ENCODE results near the gene ZNF775. TPM values are rescaled to one million over a fixed set of nuclear protein-coding genes. Genes with fewer than 3 reads are reported as not detected.

The ZNF775 gene
- total and polyA plus RNA-seq, 2 of the 13 experiments (the other 11 are each of a cell fraction or from before 2014, with no cell fraction given) = 3.1 to 3.2 TPM

DNA sequence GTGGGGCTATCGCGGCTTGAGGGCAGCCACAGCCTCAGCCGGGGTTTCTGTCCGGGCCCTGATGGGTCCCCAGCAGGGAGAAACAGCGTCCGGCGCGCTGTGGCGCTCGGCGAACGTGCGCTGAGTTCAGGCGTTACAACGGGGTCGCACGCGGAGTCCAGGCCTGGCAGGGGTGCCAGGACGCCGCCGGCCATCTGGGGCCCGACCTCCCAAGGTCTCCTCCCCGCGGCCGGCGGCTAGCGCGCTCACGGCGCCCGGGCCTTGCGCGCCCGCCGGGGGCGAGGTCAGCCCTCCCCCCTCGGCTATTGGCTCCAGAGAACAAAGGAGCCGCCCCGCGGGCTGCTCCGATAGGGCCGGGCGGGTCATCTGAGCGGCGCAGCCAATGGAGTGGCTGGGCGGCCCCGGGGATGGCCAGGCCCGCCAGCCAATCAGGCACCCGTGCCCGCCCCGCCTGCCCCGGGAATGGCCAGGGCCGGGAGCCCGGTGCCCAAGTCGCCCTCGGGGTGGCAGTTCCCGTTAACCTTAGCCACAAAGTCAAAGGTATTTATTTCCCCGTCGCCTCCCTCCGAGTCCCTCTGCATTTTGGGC, at the start of gene ZNF775 (continued):
- TF ChIP-seq ZNF703 (CRISPR knock-in tag; IDR thresholded peaks at IDR 0.05; ENCODE audit: borderline replicate concordance) (0 out of 2 replicates have a peak, but pooled peaks have one; percentile 42), ZBTB38 (CRISPR knock-in tag; IDR thresholded peaks at IDR 0.05) (0 out of 2 replicates have a peak, but pooled peaks have one; percentile 25), DR1 (CRISPR knock-in tag; IDR thresholded peaks at IDR 0.05) (no peak; the same call in 1 of the 2 replicates), ZSCAN25 (CRISPR knock-in tag; IDR thresholded peaks at IDR 0.05) (no peak), POLR2G (IDR thresholded peaks at IDR 0.05; ENCODE audit: low read depth, low read length) (peak; percentile 90), ZNF253 (CRISPR knock-in tag; IDR thresholded peaks at IDR 0.05; ENCODE audit: borderline replicate concordance) (no peak), NFKB2 (CRISPR knock-in tag; IDR thresholded peaks at IDR 0.05; ENCODE audit: borderline replicate concordance) (peak; percentile 31; the same call in 1 of the 2 replicates), TP53 (CRISPR knock-in tag; conservative IDR thresholded peaks at IDR 0.05) (no peak), IRX3 (CRISPR knock-in tag; IDR thresholded peaks at IDR 0.05; ENCODE audit: borderline replicate concordance, low read depth) (no peak), HOXA9 (CRISPR knock-in tag; IDR thresholded peaks at IDR 0.05; ENCODE audit: borderline replicate concordance) (no peak), CENPX (CRISPR knock-in tag; IDR thresholded peaks at IDR 0.05) (no peak), RXRB (CRISPR knock-in tag; IDR thresholded peaks at IDR 0.05; ENCODE audit: borderline replicate concordance) (no peak), SUZ12 (IDR thresholded peaks at IDR 0.05; ENCODE audit: low read depth, low read length) (no peak), ZNF296 (CRISPR knock-in tag; conservative IDR thresholded peaks at IDR 0.05) (0 out of 2 replicates have a peak, but pooled peaks have one; percentile 3), AGO2 (optimal IDR thresholded peaks at IDR 0.05; ENCODE audit: low read depth, low read length) (peak; percentile 98), ZNF121 (CRISPR knock-in tag; IDR thresholded peaks at IDR 0.05) (no peak), ZSCAN31 (CRISPR knock-in tag; IDR thresholded peaks at IDR 0.05; ENCODE audit: low read depth) (peak; percentile 48; the same call in 1 of the 2 replicates), ZNF619 (CRISPR knock-in tag; IDR thresholded peaks at IDR 0.05) (no peak)
- TF ChIP-seq, protein P1, sequence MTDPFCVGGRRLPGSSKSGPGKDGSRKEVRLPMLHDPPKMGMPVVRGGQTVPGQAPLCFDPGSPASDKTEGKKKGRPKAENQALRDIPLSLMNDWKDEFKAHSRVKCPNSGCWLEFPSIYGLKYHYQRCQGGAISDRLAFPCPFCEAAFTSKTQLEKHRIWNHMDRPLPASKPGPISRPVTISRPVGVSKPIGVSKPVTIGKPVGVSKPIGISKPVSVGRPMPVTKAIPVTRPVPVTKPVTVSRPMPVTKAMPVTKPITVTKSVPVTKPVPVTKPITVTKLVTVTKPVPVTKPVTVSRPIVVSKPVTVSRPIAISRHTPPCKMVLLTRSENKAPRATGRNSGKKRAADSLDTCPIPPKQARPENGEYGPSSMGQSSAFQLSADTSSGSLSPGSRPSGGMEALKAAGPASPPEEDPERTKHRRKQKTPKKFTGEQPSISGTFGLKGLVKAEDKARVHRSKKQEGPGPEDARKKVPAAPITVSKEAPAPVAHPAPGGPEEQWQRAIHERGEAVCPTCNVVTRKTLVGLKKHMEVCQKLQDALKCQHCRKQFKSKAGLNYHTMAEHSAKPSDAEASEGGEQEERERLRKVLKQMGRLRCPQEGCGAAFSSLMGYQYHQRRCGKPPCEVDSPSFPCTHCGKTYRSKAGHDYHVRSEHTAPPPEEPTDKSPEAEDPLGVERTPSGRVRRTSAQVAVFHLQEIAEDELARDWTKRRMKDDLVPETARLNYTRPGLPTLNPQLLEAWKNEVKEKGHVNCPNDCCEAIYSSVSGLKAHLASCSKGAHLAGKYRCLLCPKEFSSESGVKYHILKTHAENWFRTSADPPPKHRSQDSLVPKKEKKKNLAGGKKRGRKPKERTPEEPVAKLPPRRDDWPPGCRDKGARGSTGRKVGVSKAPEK (CRISPR knock-in tag; IDR thresholded peaks at IDR 0.05; ENCODE audit: borderline replicate concordance) = no peak
- TF ChIP-seq, protein P2, sequence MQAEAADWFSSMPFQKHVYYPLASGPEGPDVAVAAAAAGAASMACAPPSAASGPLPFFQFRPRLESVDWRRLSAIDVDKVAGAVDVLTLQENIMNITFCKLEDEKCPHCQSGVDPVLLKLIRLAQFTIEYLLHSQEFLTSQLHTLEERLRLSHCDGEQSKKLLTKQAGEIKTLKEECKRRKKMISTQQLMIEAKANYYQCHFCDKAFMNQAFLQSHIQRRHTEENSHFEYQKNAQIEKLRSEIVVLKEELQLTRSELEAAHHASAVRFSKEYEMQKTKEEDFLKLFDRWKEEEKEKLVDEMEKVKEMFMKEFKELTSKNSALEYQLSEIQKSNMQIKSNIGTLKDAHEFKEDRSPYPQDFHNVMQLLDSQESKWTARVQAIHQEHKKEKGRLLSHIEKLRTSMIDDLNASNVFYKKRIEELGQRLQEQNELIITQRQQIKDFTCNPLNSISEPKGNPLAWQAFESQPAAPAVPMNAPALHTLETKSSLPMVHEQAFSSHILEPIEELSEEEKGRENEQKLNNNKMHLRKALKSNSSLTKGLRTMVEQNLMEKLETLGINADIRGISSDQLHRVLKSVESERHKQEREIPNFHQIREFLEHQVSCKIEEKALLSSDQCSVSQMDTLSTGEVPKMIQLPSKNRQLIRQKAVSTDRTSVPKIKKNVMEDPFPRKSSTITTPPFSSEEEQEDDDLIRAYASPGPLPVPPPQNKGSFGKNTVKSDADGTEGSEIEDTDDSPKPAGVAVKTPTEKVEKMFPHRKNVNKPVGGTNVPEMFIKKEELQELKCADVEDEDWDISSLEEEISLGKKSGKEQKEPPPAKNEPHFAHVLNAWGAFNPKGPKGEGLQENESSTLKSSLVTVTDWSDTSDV (CRISPR knock-in tag; IDR thresholded peaks at IDR 0.05) = no peak
- TF ChIP-seq, protein P3, sequence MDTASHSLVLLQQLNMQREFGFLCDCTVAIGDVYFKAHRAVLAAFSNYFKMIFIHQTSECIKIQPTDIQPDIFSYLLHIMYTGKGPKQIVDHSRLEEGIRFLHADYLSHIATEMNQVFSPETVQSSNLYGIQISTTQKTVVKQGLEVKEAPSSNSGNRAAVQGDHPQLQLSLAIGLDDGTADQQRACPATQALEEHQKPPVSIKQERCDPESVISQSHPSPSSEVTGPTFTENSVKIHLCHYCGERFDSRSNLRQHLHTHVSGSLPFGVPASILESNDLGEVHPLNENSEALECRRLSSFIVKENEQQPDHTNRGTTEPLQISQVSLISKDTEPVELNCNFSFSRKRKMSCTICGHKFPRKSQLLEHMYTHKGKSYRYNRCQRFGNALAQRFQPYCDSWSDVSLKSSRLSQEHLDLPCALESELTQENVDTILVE (CRISPR knock-in tag; IDR thresholded peaks at IDR 0.05) = peak; percentile 50; the same call in 1 of the 2 replicates
